CD4-positive, alpha-beta T cell (primary cell): Measurements from ENCODE around the gene EIPR1. TPM values are rescaled to one million over a fixed set of nuclear protein-coding genes. Genes with fewer than 3 reads are reported as not detected.

Experiments used
- ATAC-seq: fragments of 200-7000 bp; cut with Tn5 transposase; one replicate; pipeline ENCODE4 v1.10.0; 2022; ENCODE audit warnings: mild to moderate bottlenecking; ENCODE audit not compliant: poor library complexity
- CTCF ChIA-PET: fragments of 350-600 bp; sonication (Branson Sonifier 250); formaldehyde crosslinking; loops from one replicate; lab custom pipeline; 2021; ENCODE audit warnings: antibody characterized with exemption, inconsistent platforms; lab: Charles Lee
- POLR2A ChIA-PET: fragments of 350-600 bp; sonication (Branson Sonifier 250); formaldehyde crosslinking; loops from one replicate; lab custom pipeline; 2021; ENCODE audit warnings: antibody characterized with exemption, inconsistent platforms; lab: Charles Lee
- DNase-seq, 14 experiments: peaks; one replicate each; pipeline ENCODE4 v3.0.0-alpha.2; 2013 to 2020; ENCODE audit warnings: mixed read lengths in 2 of 14
- H3K27ac ChIP-seq, 2 donors: one replicate each; pipeline versions ENCODE4 v1.5.1 to v1.7.0; 2013; ENCODE audit warnings: low read length in 2 of 2, low read depth in 1 of 2, mild to moderate bottlenecking in 1 of 2
- H3K27me3 ChIP-seq, 2 experiments: 1 replicate in 1 of 2; 2 replicates in 1 of 2; pipeline versions ENCODE4 v1.6.1 to v1.7.0; 2013; ENCODE audit warnings: low read length in 2 of 2, control low read depth in 1 of 2, mild to moderate bottlenecking in 1 of 2, moderate library complexity in 1 of 2; ENCODE audit not compliant: insufficient read depth in 2 of 2, control insufficient read depth in 1 of 2
- H3K36me3 ChIP-seq: one replicate; pipeline ENCODE4 v1.6.1; 2013; ENCODE audit warnings: low read length, control low read depth; ENCODE audit not compliant: insufficient read depth
- H3K4me1 ChIP-seq: one replicate; pipeline ENCODE4 v1.6.1; 2013; ENCODE audit warnings: low read length, control low read depth; ENCODE audit not compliant: insufficient read depth
- H3K4me3 ChIP-seq: one replicate; pipeline ENCODE4 v1.5.1; 2013; ENCODE audit warnings: mild to moderate bottlenecking, low read length, moderate library complexity
- H3K9me3 ChIP-seq, 2 experiments: 1 replicate in 1 of 2; 2 replicates in 1 of 2; pipeline versions ENCODE4 v1.6.1 to v1.7.0; 2013; ENCODE audit warnings: low read length in 2 of 2, mild to moderate bottlenecking in 2 of 2, control low read depth in 1 of 2, moderate library complexity in 1 of 2; ENCODE audit not compliant: control insufficient read depth in 1 of 2, insufficient read depth in 1 of 2
- H3K27ac Mint-ChIP-seq: one replicate; pipeline ENCODE4 v1.8.0; 2020; ENCODE audit warnings: mixed read lengths
- H3K27me3 Mint-ChIP-seq: one replicate; pipeline ENCODE4 v1.8.0; 2021; ENCODE audit warnings: mixed read lengths
- H3K36me3 Mint-ChIP-seq: one replicate; pipeline ENCODE4 v1.8.0; 2021; ENCODE audit warnings: low read depth, mixed read lengths
- H3K4me1 Mint-ChIP-seq: one replicate; pipeline ENCODE4 v1.8.0; 2021; ENCODE audit warnings: low read depth, mixed read lengths
- H3K4me3 Mint-ChIP-seq: one replicate; pipeline ENCODE4 v1.8.0; 2020; ENCODE audit warnings: mild to moderate bottlenecking, mixed read lengths
- H3K9me3 Mint-ChIP-seq: one replicate; pipeline ENCODE4 v1.8.0; 2020; ENCODE audit warnings: mixed read lengths
- intact Hi-C, 2 experiments: fragments of 100-400 bp; cut with DNase I in 1 of 2; cut with micrococcal nuclease in 1 of 2; formaldehyde crosslinking; loops; one replicate each; pipeline versions ENCODE4 v1.15.1 to v1.9.0; 2023 to 2025; cut with DNase I, micrococcal nuclease
- total RNA-seq, 174 experiments: library from RNA in 2 of 174; stranded (reverse) in 2 of 174; gene quantifications; one replicate each; pipeline ENCODE4 v1.2.3 and lab custom pipeline; 2021 to 2026
- TF ChIP-seq, protein P1 (sequence below): fragments of 200-600 bp; IDR thresholded peaks from one replicate; pipeline ENCODE4 v1.8.0; 2022; ENCODE audit warnings: antibody characterized with exemption, mild to moderate bottlenecking

The EIPR1 gene
- total RNA-seq, 2 experiments from 2014 or later = 11.0 to 12.4 TPM

DNA sequence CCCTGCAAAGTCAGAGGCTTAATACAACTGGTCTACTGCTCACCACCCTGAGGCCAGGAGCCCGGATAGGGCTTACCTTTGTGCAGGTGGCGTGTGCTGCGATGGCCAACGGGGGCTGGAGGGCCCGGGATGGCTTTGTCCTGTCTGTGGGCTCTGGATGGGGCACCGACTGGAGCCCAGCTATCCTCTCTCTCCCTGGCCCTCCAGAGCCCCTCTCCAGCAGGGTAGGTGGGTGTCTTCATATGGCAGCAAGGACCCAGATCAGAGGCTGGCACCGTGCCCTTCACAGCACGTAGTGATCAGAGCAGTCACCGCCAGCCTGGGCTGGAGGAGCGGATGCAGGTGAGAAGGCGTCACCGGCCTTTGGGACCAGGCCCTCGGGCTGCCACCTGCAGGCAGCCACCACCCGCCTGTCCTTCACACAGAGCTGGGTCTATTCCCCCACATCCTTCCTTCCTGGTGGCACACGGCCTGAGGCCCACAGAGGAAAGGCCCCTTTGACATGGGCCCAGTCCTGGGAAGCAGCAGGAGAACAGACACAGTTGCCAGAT, 232.1 kb downstream of the EIPR1 start:
- H3K4me3 ChIP-seq = no peak overlapping the region
- TF ChIP-seq, protein P1, sequence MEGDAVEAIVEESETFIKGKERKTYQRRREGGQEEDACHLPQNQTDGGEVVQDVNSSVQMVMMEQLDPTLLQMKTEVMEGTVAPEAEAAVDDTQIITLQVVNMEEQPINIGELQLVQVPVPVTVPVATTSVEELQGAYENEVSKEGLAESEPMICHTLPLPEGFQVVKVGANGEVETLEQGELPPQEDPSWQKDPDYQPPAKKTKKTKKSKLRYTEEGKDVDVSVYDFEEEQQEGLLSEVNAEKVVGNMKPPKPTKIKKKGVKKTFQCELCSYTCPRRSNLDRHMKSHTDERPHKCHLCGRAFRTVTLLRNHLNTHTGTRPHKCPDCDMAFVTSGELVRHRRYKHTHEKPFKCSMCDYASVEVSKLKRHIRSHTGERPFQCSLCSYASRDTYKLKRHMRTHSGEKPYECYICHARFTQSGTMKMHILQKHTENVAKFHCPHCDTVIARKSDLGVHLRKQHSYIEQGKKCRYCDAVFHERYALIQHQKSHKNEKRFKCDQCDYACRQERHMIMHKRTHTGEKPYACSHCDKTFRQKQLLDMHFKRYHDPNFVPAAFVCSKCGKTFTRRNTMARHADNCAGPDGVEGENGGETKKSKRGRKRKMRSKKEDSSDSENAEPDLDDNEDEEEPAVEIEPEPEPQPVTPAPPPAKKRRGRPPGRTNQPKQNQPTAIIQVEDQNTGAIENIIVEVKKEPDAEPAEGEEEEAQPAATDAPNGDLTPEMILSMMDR = no peak
- no peaks in the 10 kb centered on the region for H3K36me3 ChIP-seq
- no peak overlapping the region for H3K27ac ChIP-seq
- Mint-ChIP-seq H3K4me3 (no peak overlapping the region), H3K27me3 (no peaks in the 10 kb centered on the region), H3K27ac (no peak overlapping the region), H3K4me1 (no peaks in the 10 kb centered on the region), H3K9me3 (no peaks in the 10 kb centered on the region), H3K36me3 (peaks cover 11% of the 10 kb centered on the region)
- DNase-seq = peak in 1 of 14 experiments; percentile 7
- ChIA-PET CTCF (no interaction called here), POLR2A (no interaction called here)
- no peaks in the 10 kb centered on the region for H3K4me1 ChIP-seq
- H3K27me3 ChIP-seq = no peaks in the 10 kb centered on the region
- intact Hi-C loops = no loop called here
- no peak for ATAC-seq
- H3K9me3 ChIP-seq = no peaks in the 10 kb centered on the region

DNA sequence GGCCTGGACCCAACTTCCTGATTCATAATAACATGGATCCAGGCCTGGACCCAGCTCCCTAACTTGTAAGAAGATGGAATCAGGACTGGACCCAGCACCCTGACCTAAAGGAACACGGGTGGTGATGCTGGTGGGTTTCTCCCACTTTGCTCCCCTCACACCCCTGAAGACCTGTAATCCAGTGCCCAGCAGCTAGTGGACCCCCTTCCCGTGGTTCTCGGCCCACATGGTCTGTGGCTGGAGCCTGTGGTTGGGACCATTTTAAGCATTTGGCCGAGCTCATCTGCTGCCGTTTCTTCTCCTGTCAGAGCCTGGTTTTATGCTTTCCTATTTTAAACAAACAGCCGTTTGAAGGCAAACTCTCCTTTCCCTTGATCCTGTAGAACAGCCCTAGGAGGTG, 232.8 kb downstream of the EIPR1 start:
- no peaks in the 10 kb centered on the region for H3K27me3 Mint-ChIP-seq
- no peak overlapping the region for H3K27ac ChIP-seq
- TF ChIP-seq, protein P1 = no peak
- H3K4me3 Mint-ChIP-seq = no peak overlapping the region
- intact Hi-C loops = no loop called here
- no peak overlapping the region for H3K27ac Mint-ChIP-seq
- H3K9me3 ChIP-seq = no peaks in the 10 kb centered on the region
- no peak overlapping the region for H3K4me3 ChIP-seq
- ChIA-PET POLR2A (no interaction called here), CTCF (no interaction called here)
- ATAC-seq (no peak), DNase-seq (no peak)
- H3K4me1 ChIP-seq = no peaks in the 10 kb centered on the region
- H3K27me3 ChIP-seq = no peaks in the 10 kb centered on the region
- H3K4me1 Mint-ChIP-seq = no peaks in the 10 kb centered on the region
- peaks cover 8% of the 10 kb centered on the region for H3K36me3 Mint-ChIP-seq
- no peaks in the 10 kb centered on the region for H3K9me3 Mint-ChIP-seq
- no peaks in the 10 kb centered on the region for H3K36me3 ChIP-seq

DNA sequence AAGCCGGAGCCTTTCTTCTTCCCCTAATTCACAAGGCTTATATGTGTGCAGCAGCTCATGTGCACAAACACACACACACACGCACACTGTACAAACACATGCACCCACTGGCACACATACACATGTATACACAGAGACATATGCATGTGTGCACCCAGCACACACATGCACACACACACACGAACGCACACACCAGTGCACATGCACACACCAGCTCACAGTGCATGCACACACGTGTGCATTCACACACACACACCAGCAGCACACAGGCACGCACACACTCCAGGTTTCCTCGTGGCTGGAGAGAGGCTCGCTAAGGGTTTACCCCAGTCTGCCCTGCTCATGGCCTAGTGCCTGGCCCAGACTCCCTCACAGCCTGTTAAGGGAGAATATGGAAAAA, 234.0 kb downstream of the EIPR1 start:
- Mint-ChIP-seq H3K4me1 (no peaks in the 10 kb centered on the region), H3K36me3 (peaks cover 5% of the 10 kb centered on the region), H3K27ac (no peak overlapping the region), H3K27me3 (no peaks in the 10 kb centered on the region), H3K9me3 (no peaks in the 10 kb centered on the region), H3K4me3 (no peak overlapping the region)
- TF ChIP-seq, protein P1 = no peak
- CTCF ChIA-PET = no interaction called here
- H3K27ac ChIP-seq = no peak overlapping the region
- ATAC-seq (no peak), DNase-seq (no peak)
- H3K4me3 ChIP-seq = no peak overlapping the region
- H3K9me3 ChIP-seq = no peaks in the 10 kb centered on the region
- no peaks in the 10 kb centered on the region for H3K36me3 ChIP-seq
- H3K4me1 ChIP-seq = no peaks in the 10 kb centered on the region
- intact Hi-C loops = no loop called here
- POLR2A ChIA-PET = no interaction called here
- no peaks in the 10 kb centered on the region for H3K27me3 ChIP-seq
